GM23338 (cell line): ENCODE measurements around the gene CROCC2. TPM values are rescaled to one million over a fixed set of nuclear protein-coding genes. Genes with fewer than 3 reads are reported as not detected.

Experiments
- ATAC-seq: fragments of 200-7000 bp; cut with Tn5 transposase; 3 replicates; pipeline ENCODE4 v1.9.1; 2020
- DNase-seq: peaks from one replicate; pipeline ENCODE4 v3.0.0-alpha.2; 2015; ENCODE audit warnings: low spot score
- H2AFZ ChIP-seq: fragments of 200-600 bp; sonication (generic); 2 replicates; pipeline ENCODE4 v1.8.0; 2016; ENCODE audit warnings: antibody characterized with exemption, mild to moderate bottlenecking, moderate library complexity
- H3F3A ChIP-seq: fragments of 200-600 bp; sonication (generic); replicated peaks from 2 replicates; pipeline ENCODE4 v1.8.0; 2017; ENCODE audit warnings: antibody characterized with exemption, mixed run types, low read depth
- H3K27ac ChIP-seq: fragments of 200-600 bp; sonication (generic); 2 replicates; pipeline ENCODE4 v1.6.1; 2016; ENCODE audit warnings: low read depth
- H3K27me3 ChIP-seq: fragments of 200-600 bp; sonication (generic); 2 replicates; pipeline ENCODE4 v1.8.0; 2016; ENCODE audit warnings: mild to moderate bottlenecking, mixed run types, moderate library complexity; ENCODE audit not compliant: insufficient read depth
- H3K36me3 ChIP-seq: fragments of 200-600 bp; sonication (generic); 2 replicates; pipeline ENCODE4 v1.8.0; 2016; ENCODE audit warnings: mild to moderate bottlenecking; ENCODE audit not compliant: insufficient read depth
- H3K4me1 ChIP-seq: fragments of 200-600 bp; sonication (generic); 2 replicates; pipeline ENCODE4 v1.8.0; 2016; ENCODE audit warnings: mild to moderate bottlenecking, moderate library complexity; ENCODE audit not compliant: insufficient read depth
- H3K4me2 ChIP-seq: fragments of 200-600 bp; sonication (generic); 2 replicates; pipeline ENCODE4 v1.7.1; 2017; ENCODE audit warnings: mixed run types
- H3K4me3 ChIP-seq: fragments of 200-600 bp; sonication (generic); 2 replicates; pipeline ENCODE4 v1.6.1; 2016; ENCODE audit warnings: mixed run types
- H3K79me2 ChIP-seq: fragments of 200-600 bp; sonication (generic); replicated peaks from 2 replicates; pipeline ENCODE4 v1.8.0; 2017; ENCODE audit warnings: mild to moderate bottlenecking; ENCODE audit not compliant: insufficient read depth
- H3K9me2 ChIP-seq: fragments of 200-600 bp; sonication (generic); 2 replicates; pipeline ENCODE4 v1.8.0; 2017; ENCODE audit not compliant: insufficient read depth
- H4K20me1 ChIP-seq: fragments of 200-600 bp; sonication (generic); replicated peaks from 2 replicates; pipeline ENCODE4 v1.8.0; 2017; ENCODE audit warnings: mild to moderate bottlenecking; ENCODE audit not compliant: insufficient read depth
- H3K27ac Mint-ChIP-seq: 2 replicates; pipeline ENCODE4 v1.8.0; 2020; ENCODE audit warnings: inconsistent platforms, mild to moderate bottlenecking, moderate library complexity, mixed read lengths
- H3K27me3 Mint-ChIP-seq: 3 replicates; pipeline ENCODE4 v1.8.0; 2022; ENCODE audit warnings: low read depth, mild to moderate bottlenecking, moderate library complexity, mixed read lengths, inconsistent platforms; ENCODE audit not compliant: insufficient read depth, poor library complexity
- H3K36me3 Mint-ChIP-seq: 3 replicates; pipeline ENCODE4 v1.8.0; 2021; ENCODE audit warnings: low read depth, mild to moderate bottlenecking, inconsistent platforms, moderate library complexity, mixed read lengths
- H3K4me1 Mint-ChIP-seq: 3 replicates; pipeline ENCODE4 v1.8.0; 2020; ENCODE audit warnings: mild to moderate bottlenecking, inconsistent platforms, mixed read lengths
- H3K4me3 Mint-ChIP-seq: 3 replicates; pipeline ENCODE4 v1.8.0; 2021; ENCODE audit warnings: moderate library complexity, mild to moderate bottlenecking, inconsistent platforms, mixed read lengths
- H3K9me3 Mint-ChIP-seq: 3 replicates; pipeline ENCODE4 v1.8.0; 2020; ENCODE audit warnings: moderate library complexity, mild to moderate bottlenecking, inconsistent platforms, mixed read lengths
- CREB1 ChIP-seq: fragments of 250-450 bp; sonication (Bioruptor Pico); IDR thresholded peaks from 2 replicates; pipeline ENCODE4 v1.5.0; 2020; ENCODE audit warnings: low read depth, mild to moderate bottlenecking, moderate library complexity
- JUNB ChIP-seq: IDR thresholded peaks from one replicate; pipeline ENCODE4 v1.6.1; 2016; ENCODE audit warnings: antibody characterized with exemption; ENCODE audit not compliant: unreplicated experiment
- STAT1 ChIP-seq: IDR thresholded peaks from one replicate; pipeline ENCODE4 v1.6.1; 2016; ENCODE audit warnings: antibody characterized with exemption; ENCODE audit not compliant: unreplicated experiment
- ZNF114 ChIP-seq: fragments of 250-450 bp; sonication (Bioruptor Pico); IDR thresholded peaks from 2 replicates; pipeline ENCODE4 v1.5.0; 2020; ENCODE audit warnings: mild to moderate bottlenecking, moderate library complexity
- ZNF331 ChIP-seq: fragments of 250-450 bp; sonication (Bioruptor Pico); IDR thresholded peaks from 2 replicates; pipeline ENCODE4 v1.5.0; 2020; ENCODE audit warnings: low read depth, mild to moderate bottlenecking, moderate library complexity
- polyA plus RNA-seq: library from polyadenylated mRNA; unstranded; fragments of >200 nt; fragmentation: Nextera tagmentation; extraction: Ambion mirVana; gene quantifications from 2 replicates; pipeline ENCODE4 v1.2.1, GENCODE V29; 2016
- total RNA-seq: library from RNA; depleted of rRNA; stranded (reverse); fragments of >200 nt; shearing (Covaris generic); gene quantifications from 2 replicates; pipeline ENCODE4 v1.2.3, GENCODE V29; 2014
- TF ChIP-seq, protein P1 (sequence below): fragments of 250-450 bp; sonication (Bioruptor Pico); IDR thresholded peaks from 2 replicates; pipeline ENCODE4 v1.5.0; 2020; ENCODE audit warnings: mild to moderate bottlenecking, moderate library complexity
- TF ChIP-seq, protein P2 (sequence below): IDR thresholded peaks from one replicate; pipeline ENCODE4 v1.6.1; 2018; ENCODE audit warnings: antibody characterized with exemption; ENCODE audit not compliant: unreplicated experiment

The CROCC2 gene
- total and polyA plus RNA-seq, 2 experiments from 2014 or later, result not detected

DNA sequence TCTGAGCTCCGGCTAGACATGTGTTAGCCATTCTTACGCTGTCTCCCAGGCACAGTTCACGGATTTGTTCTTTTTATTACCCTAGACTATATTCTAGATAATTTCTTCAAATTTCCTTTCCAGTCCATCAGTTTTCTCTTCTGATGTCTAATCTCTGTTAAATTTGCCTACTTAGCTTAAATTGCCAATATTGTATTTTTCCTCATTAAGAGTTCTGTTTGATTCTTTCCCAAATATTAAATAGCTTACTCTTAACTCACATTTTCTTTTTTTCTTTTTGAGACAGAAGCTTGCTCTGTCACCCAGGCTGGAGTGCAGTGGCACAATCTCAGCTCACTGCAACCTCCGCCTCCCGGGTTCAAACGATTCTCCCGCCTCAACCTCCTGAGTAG, 21.2 kb downstream of the CROCC2 start (continued):
- TF ChIP-seq, protein P1, sequence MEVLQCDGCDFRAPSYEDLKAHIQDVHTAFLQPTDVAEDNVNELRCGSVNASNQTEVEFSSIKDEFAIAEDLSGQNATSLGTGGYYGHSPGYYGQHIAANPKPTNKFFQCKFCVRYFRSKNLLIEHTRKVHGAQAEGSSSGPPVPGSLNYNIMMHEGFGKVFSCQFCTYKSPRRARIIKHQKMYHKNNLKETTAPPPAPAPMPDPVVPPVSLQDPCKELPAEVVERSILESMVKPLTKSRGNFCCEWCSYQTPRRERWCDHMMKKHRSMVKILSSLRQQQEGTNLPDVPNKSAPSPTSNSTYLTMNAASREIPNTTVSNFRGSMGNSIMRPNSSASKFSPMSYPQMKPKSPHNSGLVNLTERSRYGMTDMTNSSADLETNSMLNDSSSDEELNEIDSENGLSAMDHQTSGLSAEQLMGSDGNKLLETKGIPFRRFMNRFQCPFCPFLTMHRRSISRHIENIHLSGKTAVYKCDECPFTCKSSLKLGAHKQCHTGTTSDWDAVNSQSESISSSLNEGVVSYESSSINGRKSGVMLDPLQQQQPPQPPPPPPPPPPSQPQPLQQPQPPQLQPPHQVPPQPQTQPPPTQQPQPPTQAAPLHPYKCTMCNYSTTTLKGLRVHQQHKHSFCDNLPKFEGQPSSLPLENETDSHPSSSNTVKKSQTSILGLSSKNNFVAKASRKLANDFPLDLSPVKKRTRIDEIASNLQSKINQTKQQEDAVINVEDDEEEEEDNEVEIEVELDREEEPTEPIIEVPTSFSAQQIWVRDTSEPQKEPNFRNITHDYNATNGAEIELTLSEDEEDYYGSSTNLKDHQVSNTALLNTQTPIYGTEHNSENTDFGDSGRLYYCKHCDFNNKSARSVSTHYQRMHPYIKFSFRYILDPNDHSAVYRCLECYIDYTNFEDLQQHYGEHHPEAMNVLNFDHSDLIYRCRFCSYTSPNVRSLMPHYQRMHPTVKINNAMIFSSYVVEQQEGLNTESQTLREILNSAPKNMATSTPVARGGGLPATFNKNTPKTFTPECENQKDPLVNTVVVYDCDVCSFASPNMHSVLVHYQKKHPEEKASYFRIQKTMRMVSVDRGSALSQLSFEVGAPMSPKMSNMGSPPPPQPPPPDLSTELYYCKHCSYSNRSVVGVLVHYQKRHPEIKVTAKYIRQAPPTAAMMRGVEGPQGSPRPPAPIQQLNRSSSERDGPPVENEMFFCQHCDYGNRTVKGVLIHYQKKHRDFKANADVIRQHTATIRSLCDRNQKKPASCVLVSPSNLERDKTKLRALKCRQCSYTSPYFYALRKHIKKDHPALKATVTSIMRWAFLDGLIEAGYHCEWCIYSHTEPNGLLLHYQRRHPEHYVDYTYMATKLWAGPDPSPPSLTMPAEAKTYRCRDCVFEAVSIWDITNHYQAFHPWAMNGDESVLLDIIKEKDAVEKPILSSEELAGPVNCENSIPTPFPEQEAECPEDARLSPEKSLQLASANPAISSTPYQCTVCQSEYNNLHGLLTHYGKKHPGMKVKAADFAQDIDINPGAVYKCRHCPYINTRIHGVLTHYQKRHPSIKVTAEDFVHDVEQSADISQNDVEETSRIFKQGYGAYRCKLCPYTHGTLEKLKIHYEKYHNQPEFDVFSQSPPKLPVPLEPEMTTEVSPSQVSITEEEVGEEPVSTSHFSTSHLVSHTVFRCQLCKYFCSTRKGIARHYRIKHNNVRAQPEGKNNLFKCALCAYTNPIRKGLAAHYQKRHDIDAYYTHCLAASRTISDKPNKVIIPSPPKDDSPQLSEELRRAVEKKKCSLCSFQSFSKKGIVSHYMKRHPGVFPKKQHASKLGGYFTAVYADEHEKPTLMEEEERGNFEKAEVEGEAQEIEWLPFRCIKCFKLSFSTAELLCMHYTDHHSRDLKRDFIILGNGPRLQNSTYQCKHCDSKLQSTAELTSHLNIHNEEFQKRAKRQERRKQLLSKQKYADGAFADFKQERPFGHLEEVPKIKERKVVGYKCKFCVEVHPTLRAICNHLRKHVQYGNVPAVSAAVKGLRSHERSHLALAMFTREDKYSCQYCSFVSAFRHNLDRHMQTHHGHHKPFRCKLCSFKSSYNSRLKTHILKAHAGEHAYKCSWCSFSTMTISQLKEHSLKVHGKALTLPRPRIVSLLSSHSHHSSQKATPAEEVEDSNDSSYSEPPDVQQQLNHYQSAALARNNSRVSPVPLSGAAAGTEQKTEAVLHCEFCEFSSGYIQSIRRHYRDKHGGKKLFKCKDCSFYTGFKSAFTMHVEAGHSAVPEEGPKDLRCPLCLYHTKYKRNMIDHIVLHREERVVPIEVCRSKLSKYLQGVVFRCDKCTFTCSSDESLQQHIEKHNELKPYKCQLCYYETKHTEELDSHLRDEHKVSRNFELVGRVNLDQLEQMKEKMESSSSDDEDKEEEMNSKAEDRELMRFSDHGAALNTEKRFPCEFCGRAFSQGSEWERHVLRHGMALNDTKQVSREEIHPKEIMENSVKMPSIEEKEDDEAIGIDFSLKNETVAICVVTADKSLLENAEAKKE (CRISPR knock-in tag), result no peak

DNA sequence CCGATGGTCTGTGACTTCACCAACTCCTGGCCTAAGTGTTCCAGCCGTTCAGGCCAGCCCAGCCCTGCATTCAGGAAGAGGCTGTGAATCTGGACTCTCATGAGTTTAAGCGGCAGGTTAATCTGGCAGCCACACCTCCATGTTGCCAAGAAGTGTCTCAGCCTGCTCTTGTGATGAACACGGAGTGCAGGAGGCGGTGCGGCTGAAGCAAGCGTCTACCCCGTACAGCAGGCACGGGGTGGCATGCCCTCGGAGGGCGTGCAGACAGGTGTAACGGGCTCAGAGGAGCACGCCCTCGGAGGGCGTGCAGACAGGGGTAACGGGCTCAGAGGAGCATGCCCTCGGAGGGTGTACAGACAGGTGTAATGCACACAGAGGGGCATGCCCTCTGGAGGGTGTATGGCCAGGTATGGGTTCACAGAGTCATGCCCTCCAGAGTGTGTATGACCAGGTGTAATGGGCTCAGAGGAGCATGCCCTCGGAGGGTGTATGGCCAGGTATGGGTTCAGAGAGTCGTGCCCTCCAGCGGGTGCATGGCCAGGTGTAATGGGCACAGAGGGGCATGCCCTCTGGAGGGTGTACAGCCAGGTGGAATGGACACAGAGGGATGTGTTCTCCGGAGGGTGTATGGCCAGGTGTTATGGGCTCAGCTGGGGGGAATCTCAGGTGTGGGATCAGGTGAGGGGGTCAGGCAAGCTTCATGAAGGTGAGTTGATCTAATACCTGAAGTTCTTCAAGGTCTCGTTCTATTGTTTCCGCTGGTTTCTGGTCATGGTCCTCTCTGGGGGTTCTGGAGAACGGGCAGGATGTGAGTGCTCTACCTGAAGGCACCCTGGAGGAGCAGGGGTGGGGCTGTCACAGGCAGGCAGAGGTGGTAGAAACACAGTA, 22.6 kb downstream of the CROCC2 start:
- ATAC-seq, result no peak
- no peaks in the 10 kb centered on the region for H3K4me1 ChIP-seq
- no peak overlapping the region for H3K4me3 ChIP-seq
- Mint-ChIP-seq H3K9me3 (no peaks in the 10 kb centered on the region; the same call in 2 of the 3 replicates), H3K4me1 (0 out of 3 replicates have a peak, but pooled peaks cover 2% of the 10 kb centered on the region), H3K4me3 (no peak overlapping the region), H3K27me3 (peaks cover 7% of the 10 kb centered on the region), H3K36me3 (no peaks in the 10 kb centered on the region), H3K27ac (no peak overlapping the region)
- no peak overlapping the region for H3K27ac ChIP-seq
- no peaks in the 10 kb centered on the region for H3K79me2 ChIP-seq
- H3F3A ChIP-seq, result no peaks in the 10 kb centered on the region
- no peak for DNase-seq
- no peaks in the 10 kb centered on the region for H3K27me3 ChIP-seq
- no peak overlapping the region for H3K4me2 ChIP-seq
- no peaks in the 10 kb centered on the region for H4K20me1 ChIP-seq
- H2AFZ ChIP-seq, result no peak overlapping the region
- H3K9me2 ChIP-seq, result no peaks in the 10 kb centered on the region
- no peaks in the 10 kb centered on the region for H3K36me3 ChIP-seq
- TF ChIP-seq ZNF331 (no peak), ZNF114 (no peak), CREB1 (no peak), JUNB (no peak), STAT1 (no peak)
- TF ChIP-seq, protein P2, sequence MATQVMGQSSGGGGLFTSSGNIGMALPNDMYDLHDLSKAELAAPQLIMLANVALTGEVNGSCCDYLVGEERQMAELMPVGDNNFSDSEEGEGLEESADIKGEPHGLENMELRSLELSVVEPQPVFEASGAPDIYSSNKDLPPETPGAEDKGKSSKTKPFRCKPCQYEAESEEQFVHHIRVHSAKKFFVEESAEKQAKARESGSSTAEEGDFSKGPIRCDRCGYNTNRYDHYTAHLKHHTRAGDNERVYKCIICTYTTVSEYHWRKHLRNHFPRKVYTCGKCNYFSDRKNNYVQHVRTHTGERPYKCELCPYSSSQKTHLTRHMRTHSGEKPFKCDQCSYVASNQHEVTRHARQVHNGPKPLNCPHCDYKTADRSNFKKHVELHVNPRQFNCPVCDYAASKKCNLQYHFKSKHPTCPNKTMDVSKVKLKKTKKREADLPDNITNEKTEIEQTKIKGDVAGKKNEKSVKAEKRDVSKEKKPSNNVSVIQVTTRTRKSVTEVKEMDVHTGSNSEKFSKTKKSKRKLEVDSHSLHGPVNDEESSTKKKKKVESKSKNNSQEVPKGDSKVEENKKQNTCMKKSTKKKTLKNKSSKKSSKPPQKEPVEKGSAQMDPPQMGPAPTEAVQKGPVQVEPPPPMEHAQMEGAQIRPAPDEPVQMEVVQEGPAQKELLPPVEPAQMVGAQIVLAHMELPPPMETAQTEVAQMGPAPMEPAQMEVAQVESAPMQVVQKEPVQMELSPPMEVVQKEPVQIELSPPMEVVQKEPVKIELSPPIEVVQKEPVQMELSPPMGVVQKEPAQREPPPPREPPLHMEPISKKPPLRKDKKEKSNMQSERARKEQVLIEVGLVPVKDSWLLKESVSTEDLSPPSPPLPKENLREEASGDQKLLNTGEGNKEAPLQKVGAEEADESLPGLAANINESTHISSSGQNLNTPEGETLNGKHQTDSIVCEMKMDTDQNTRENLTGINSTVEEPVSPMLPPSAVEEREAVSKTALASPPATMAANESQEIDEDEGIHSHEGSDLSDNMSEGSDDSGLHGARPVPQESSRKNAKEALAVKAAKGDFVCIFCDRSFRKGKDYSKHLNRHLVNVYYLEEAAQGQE, result no peak
